SU-DHL-6 (cell line): Measurements from ENCODE around the gene POC1A.

Experiments
- H2AFZ ChIP-seq: fragments of 200-600 bp; sonication (generic); 2 replicates; pipeline ENCODE4 v1.6.1; 2014; ENCODE audit warnings: low read depth, mild to moderate bottlenecking, moderate library complexity, mixed read lengths, antibody characterized with exemption, low read length; ENCODE audit not compliant: severe bottlenecking
- H3F3A ChIP-seq: fragments of 200-600 bp; shearing (Covaris generic); 2 replicates; pipeline ENCODE4 v1.6.0; 2016; ENCODE audit warnings: antibody characterized with exemption, mild to moderate bottlenecking; ENCODE audit not compliant: insufficient read depth
- H3K27ac ChIP-seq: fragments of 200-600 bp; sonication (generic); 2 replicates; pipeline ENCODE4 v1.5.1; 2016; ENCODE audit warnings: low read depth, mild to moderate bottlenecking, low read length, moderate library complexity, mixed read lengths
- H3K27me3 ChIP-seq: fragments of 200-600 bp; sonication (generic), shearing (Covaris generic); 2 replicates; pipeline ENCODE4 v1.6.0; 2014; ENCODE audit warnings: mild to moderate bottlenecking, low read length
- H3K36me3 ChIP-seq: fragments of 200-600 bp; sonication (generic); 2 replicates; pipeline ENCODE4 v1.6.1; 2014; ENCODE audit warnings: mild to moderate bottlenecking, low read length, mixed read lengths
- H3K4me2 ChIP-seq: fragments of 300-600, 200-600 bp; shearing (Covaris generic), sonication (generic); 2 replicates; pipeline ENCODE4 v1.6.0; 2014; ENCODE audit warnings: low read length, low read depth, mild to moderate bottlenecking; ENCODE audit not compliant: poor library complexity, severe bottlenecking
- H3K4me3 ChIP-seq: fragments of 200-600 bp; sonication (generic); 2 replicates; pipeline ENCODE4 v1.5.1; 2014; ENCODE audit warnings: antibody characterized with exemption, low read length, mild to moderate bottlenecking, mixed read lengths; ENCODE audit not compliant: insufficient read depth, poor library complexity, severe bottlenecking
- H3K79me2 ChIP-seq: fragments of 200-600 bp; sonication (generic); 2 replicates; pipeline ENCODE4 v1.6.1; 2014; ENCODE audit warnings: mild to moderate bottlenecking, low read length, moderate library complexity; ENCODE audit not compliant: insufficient read depth
- H3K9ac ChIP-seq: fragments of 200-600 bp; sonication (generic); 2 replicates; pipeline ENCODE4 v1.7.0; 2014; ENCODE audit warnings: mild to moderate bottlenecking, low read length
- H3K9me2 ChIP-seq: fragments of 200-600 bp; sonication (generic); replicated peaks from 2 replicates; pipeline ENCODE4 v1.6.1; 2014; ENCODE audit warnings: low read length; ENCODE audit not compliant: insufficient read depth
- H3K9me3 ChIP-seq: fragments of 200-600 bp; sonication (generic); 2 replicates; pipeline ENCODE4 v1.6.1; 2014; ENCODE audit warnings: low read length, mixed read lengths; ENCODE audit not compliant: insufficient read depth
- H4K20me1 ChIP-seq: fragments of 200-600 bp; sonication (generic); 2 replicates; pipeline ENCODE4 v1.6.1; 2014; ENCODE audit warnings: low read depth, mild to moderate bottlenecking, antibody characterized with exemption, low read length, moderate library complexity, mixed read lengths
- CTCF ChIP-seq: fragments of 200-600 bp; sonication (generic); IDR thresholded peaks from one replicate; pipeline ENCODE4 v1.5.1; 2017; ENCODE audit warnings: antibody characterized with exemption, mild to moderate bottlenecking, low read length, moderate library complexity; ENCODE audit not compliant: insufficient read depth, poor library complexity, severe bottlenecking
- EZH2phosphoT487 ChIP-seq: fragments of 200-600 bp; sonication (generic), shearing (Covaris generic); conservative IDR thresholded peaks from 2 replicates; pipeline ENCODE4 v1.6.1; 2018; ENCODE audit warnings: mild to moderate bottlenecking, antibody characterized with exemption, low read length, moderate library complexity, mixed read lengths

The POC1A gene

GRCh38 chr3:52090131-52090932 is 63.9 kb downstream of the POC1A start:
- no peaks in the 10 kb centered on the region for H3F3A ChIP-seq
- H3K79me2 ChIP-seq: no peaks in the 10 kb centered on the region
- no peak overlapping the region for H2AFZ ChIP-seq
- H3K27ac ChIP-seq: no peak overlapping the region
- H3K9me2 ChIP-seq: no peaks in the 10 kb centered on the region
- H3K4me3 ChIP-seq: no peak overlapping the region
- H3K9ac ChIP-seq: no peak overlapping the region
- no peaks in the 10 kb centered on the region for H3K9me3 ChIP-seq
- H3K4me2 ChIP-seq: no peak overlapping the region
- no peaks in the 10 kb centered on the region for H3K36me3 ChIP-seq
- TF ChIP-seq EZH2phosphoT487 (no peak), CTCF (no peak)
- no peaks in the 10 kb centered on the region for H3K27me3 ChIP-seq
- no peaks in the 10 kb centered on the region for H4K20me1 ChIP-seq

GRCh38 chr3:52089691-52090090 is 64.5 kb downstream of the POC1A start:
- Histone ChIP-seq H3K9me2 (no peaks in the 10 kb centered on the region), H3F3A (no peaks in the 10 kb centered on the region), H3K9me3 (no peaks in the 10 kb centered on the region), H4K20me1 (no peaks in the 10 kb centered on the region), H2AFZ (no peak overlapping the region), H3K4me3 (no peak overlapping the region), H3K27me3 (no peaks in the 10 kb centered on the region), H3K36me3 (no peaks in the 10 kb centered on the region), H3K27ac (no peak overlapping the region), H3K4me2 (no peak overlapping the region), H3K79me2 (no peaks in the 10 kb centered on the region), H3K9ac (no peak overlapping the region)
- TF ChIP-seq EZH2phosphoT487 (no peak), CTCF (no peak)

GRCh38 chr3:52088445-52089367 is 65.5 kb downstream of the POC1A start:
- H3K4me3 ChIP-seq: no peak overlapping the region
- H3K27ac ChIP-seq: no peak overlapping the region
- no peaks in the 10 kb centered on the region for H3K9me3 ChIP-seq
- no peaks in the 10 kb centered on the region for H4K20me1 ChIP-seq
- no peaks in the 10 kb centered on the region for H3K36me3 ChIP-seq
- no peak overlapping the region for H2AFZ ChIP-seq
- H3K9ac ChIP-seq: no peak overlapping the region
- H3K4me2 ChIP-seq: no peak overlapping the region
- TF ChIP-seq CTCF: no peak
- no peak for TF ChIP-seq EZH2phosphoT487
- H3K9me2 ChIP-seq: no peaks in the 10 kb centered on the region
- H3F3A ChIP-seq: no peaks in the 10 kb centered on the region
- no peaks in the 10 kb centered on the region for H3K27me3 ChIP-seq
- H3K79me2 ChIP-seq: no peaks in the 10 kb centered on the region
